GM23248 (cell line): ENCODE results near the gene KLHL8. TPM values are rescaled to one million over a fixed set of nuclear protein-coding genes. Genes with fewer than 3 reads are reported as not detected.

ENCODE experiments used
- DNase-seq: peaks from one replicate; pipeline ENCODE4 v3.0.0-alpha.2; 2015
- H2AFZ ChIP-seq: fragments of 200-600 bp; sonication (generic); 2 replicates; pipeline ENCODE4 v1.6.1; 2016; ENCODE audit warnings: antibody characterized with exemption
- H3F3A ChIP-seq: fragments of 200-600 bp; sonication (generic); 2 replicates; pipeline ENCODE4 v1.6.1; 2016; ENCODE audit warnings: mild to moderate bottlenecking, antibody characterized with exemption, mixed run types; ENCODE audit not compliant: insufficient read depth
- H3K27ac ChIP-seq: fragments of 200-600 bp; sonication (generic); 2 replicates; pipeline ENCODE4 v1.5.1; 2016; ENCODE audit warnings: mild to moderate bottlenecking
- H3K27me3 ChIP-seq: fragments of 200-600 bp; sonication (generic); replicated peaks from 2 replicates; pipeline ENCODE4 v1.6.1; 2016; ENCODE audit warnings: mild to moderate bottlenecking; ENCODE audit not compliant: insufficient read depth
- H3K36me3 ChIP-seq: fragments of 200-600 bp; sonication (generic); 2 replicates; pipeline ENCODE4 v1.6.1; 2016; ENCODE audit warnings: low read depth, mild to moderate bottlenecking
- H3K4me1 ChIP-seq: fragments of 200-600 bp; sonication (generic); 2 replicates; pipeline ENCODE4 v1.6.1; 2016; ENCODE audit warnings: mild to moderate bottlenecking; ENCODE audit not compliant: insufficient read depth
- H3K4me2 ChIP-seq: fragments of 200-600 bp; sonication (generic); one replicate; pipeline ENCODE4 v1.6.1; 2016; ENCODE audit warnings: mild to moderate bottlenecking; ENCODE audit not compliant: unreplicated experiment
- H3K4me3 ChIP-seq: fragments of 200-600 bp; sonication (generic); 2 replicates; pipeline ENCODE4 v1.5.1; 2016; ENCODE audit warnings: mild to moderate bottlenecking
- H3K79me2 ChIP-seq: fragments of 200-600 bp; sonication (generic); 2 replicates; pipeline ENCODE4 v1.6.1; 2016; ENCODE audit warnings: mild to moderate bottlenecking; ENCODE audit not compliant: insufficient read depth
- H3K9ac ChIP-seq: fragments of 200-600 bp; sonication (generic); 2 replicates; pipeline ENCODE4 v1.6.1; 2016; ENCODE audit warnings: mild to moderate bottlenecking
- H3K9me2 ChIP-seq: fragments of 200-600 bp; sonication (generic); 2 replicates; pipeline ENCODE4 v1.6.1; 2016; ENCODE audit warnings: mixed run types, mild to moderate bottlenecking, moderate library complexity; ENCODE audit not compliant: insufficient read depth
- H3K9me3 ChIP-seq: fragments of 200-600 bp; sonication (generic); one replicate; pipeline ENCODE4 v1.6.1; 2017; ENCODE audit warnings: low read depth
- H4K20me1 ChIP-seq: fragments of 200-600 bp; sonication (generic); 2 replicates; pipeline ENCODE4 v1.6.0; 2016; ENCODE audit not compliant: insufficient read depth
- EZH2 ChIP-seq: fragments of 200-600 bp; sonication (generic); IDR thresholded peaks from 2 replicates; pipeline ENCODE4 v1.6.1; 2018; ENCODE audit warnings: antibody characterized with exemption, mild to moderate bottlenecking; ENCODE audit not compliant: insufficient read depth, poor library complexity, severe bottlenecking
- EZH2phosphoT487 ChIP-seq: fragments of 200-600 bp; sonication (generic); IDR thresholded peaks from 2 replicates; pipeline ENCODE4 v1.6.1; 2018; ENCODE audit warnings: antibody characterized with exemption, moderate library complexity, mild to moderate bottlenecking, low read depth; ENCODE audit not compliant: insufficient read depth
- WGBS, 2 experiments: methylation state at CpG; one replicate each; pipeline ENCODE4 v1.1.6; 2015 to 2017; ENCODE audit warnings: low lambda C conversion rate in 2 of 2, low coverage in 1 of 2; ENCODE audit errors: missing lambda C conversion rate in 2 of 2; 5-methylcytosine and 5-hydroxymethylcytosine counted together
- in situ Hi-C: fragments of 300-500 bp; cut with MboI; formaldehyde crosslinking; loops from 2 replicates; pipeline ENCODE4 v1.15.0; 2020
- polyA plus RNA-seq: library from polyadenylated mRNA; unstranded; fragments of >200 nt; fragmentation: Nextera tagmentation; extraction: Ambion mirVana; gene quantifications from 2 replicates; pipeline ENCODE4 v1.2.1, GENCODE V29; 2016
- total RNA-seq: library from RNA; depleted of rRNA; stranded (reverse); fragments of >200 nt; shearing (Covaris generic); gene quantifications from 2 replicates; pipeline ENCODE4 v1.2.3, GENCODE V29; 2014

Gene KLHL8
- total and polyA plus RNA-seq, 2 experiments from 2014 or later, result 7.8 to 7.9 TPM

DNA sequence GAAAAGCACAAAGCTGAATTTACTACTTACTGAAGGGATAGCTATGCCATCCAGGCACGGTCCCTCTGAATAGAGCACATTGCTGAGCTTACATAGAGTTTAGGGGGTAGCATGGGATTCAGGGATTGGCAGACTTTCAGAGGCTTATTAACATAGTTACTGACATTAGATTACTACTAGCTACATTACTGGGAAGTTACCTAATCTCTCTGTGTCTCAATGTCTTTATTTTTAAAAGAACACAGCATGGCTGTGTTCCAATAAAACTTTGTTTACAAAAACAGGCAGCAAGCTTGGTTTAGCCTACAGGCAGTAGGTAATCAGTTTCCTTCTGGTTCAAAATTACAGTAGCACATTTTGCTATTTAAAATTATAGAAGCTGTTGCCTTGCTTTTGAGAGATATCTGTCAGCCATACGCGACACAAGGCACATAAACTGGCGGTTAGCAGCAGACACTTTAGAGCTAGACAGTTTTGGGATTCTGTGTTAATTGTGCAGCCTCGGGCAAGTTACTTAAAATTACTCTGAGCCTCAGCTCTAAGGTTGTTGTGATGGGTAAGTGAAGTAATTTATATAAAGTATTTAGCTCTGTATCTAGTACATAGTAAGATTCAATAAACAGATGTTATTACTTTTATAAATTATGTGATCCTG lies 6.9 kb downstream of the KLHL8 start:
- H3K79me2 ChIP-seq, result peaks cover 74% of the 10 kb centered on the region
- no peak overlapping the region for H3K27ac ChIP-seq
- H3F3A ChIP-seq, result no peaks in the 10 kb centered on the region
- H3K4me3 ChIP-seq, result no peak overlapping the region
- no peak overlapping the region for H3K9ac ChIP-seq
- TF ChIP-seq EZH2, result no peak
- TF ChIP-seq EZH2phosphoT487, result no peak
- no peak overlapping the region for H2AFZ ChIP-seq
- in situ Hi-C loops, result no loop called here
- H3K9me2 ChIP-seq, result no peaks in the 10 kb centered on the region
- H3K27me3 ChIP-seq, result no peaks in the 10 kb centered on the region
- H4K20me1 ChIP-seq, result no peaks in the 10 kb centered on the region
- H3K36me3 ChIP-seq, result no peaks in the 10 kb centered on the region
- H3K4me2 ChIP-seq, result no peak overlapping the region
- DNase-seq, result no peak
- WGBS, 2 experiments, result 73 to 74% methylated on average over 5 of the region's 5 CpGs
- H3K4me1 ChIP-seq, result peaks cover 9% of the 10 kb centered on the region; the same call in 1 of the 2 replicates
- H3K9me3 ChIP-seq, result no peaks in the 10 kb centered on the region

- TF ChIP-seq EZH2, result no peak
- TF ChIP-seq EZH2phosphoT487, result no peak
- 62 to 67% methylated on average over 5 of the region's 5 CpGs for WGBS, 2 experiments
- no peaks in the 10 kb centered on the region for H3K9me3 ChIP-seq
- H3K4me1 ChIP-seq, result peaks cover 9% of the 10 kb centered on the region; the same call in 1 of the 2 replicates
- in situ Hi-C loops, result no loop called here
- H3F3A ChIP-seq, result no peaks in the 10 kb centered on the region
- H3K4me3 ChIP-seq, result no peak overlapping the region
- H3K9ac ChIP-seq, result 0 out of 2 replicates have a peak overlapping the region, but pooled peaks have one; percentile 6
- peaks cover 63% of the 10 kb centered on the region for H3K79me2 ChIP-seq
- no peak overlapping the region for H3K4me2 ChIP-seq
- no peak for DNase-seq
- no peaks in the 10 kb centered on the region for H3K27me3 ChIP-seq
- H3K9me2 ChIP-seq, result no peaks in the 10 kb centered on the region
- no peaks in the 10 kb centered on the region for H3K36me3 ChIP-seq
- no peaks in the 10 kb centered on the region for H4K20me1 ChIP-seq
- H2AFZ ChIP-seq, result no peak overlapping the region
- H3K27ac ChIP-seq, result no peak overlapping the region
Observed at GRCh38 chr4:87211249-87211952, 9.0 kb downstream of the KLHL8 start.

DNA sequence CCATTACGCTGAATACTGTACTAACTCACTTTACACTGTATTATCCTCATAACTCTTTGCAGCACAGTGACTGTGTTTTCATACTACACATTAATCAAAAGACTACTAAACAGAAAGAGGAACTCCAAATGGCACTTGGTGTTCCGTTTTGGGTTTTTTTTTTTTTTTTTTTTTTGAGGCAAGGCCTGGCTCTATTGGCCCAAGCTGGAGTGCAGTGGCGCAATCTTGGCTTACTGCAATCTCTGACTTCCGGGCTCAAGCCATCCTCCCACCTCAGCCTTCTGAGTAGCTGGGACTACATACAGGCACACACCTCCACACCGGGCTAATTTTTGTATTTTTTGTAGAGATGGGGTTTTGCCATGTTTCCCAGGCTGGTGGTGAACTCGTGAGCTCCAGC lies 10.7 kb downstream of the KLHL8 start:
- no peaks in the 10 kb centered on the region for H3K9me3 ChIP-seq
- peak; percentile 66 for DNase-seq
- WGBS, 2 experiments, result 35 to 37% methylated on average over 6 of the region's 6 CpGs
- H3K4me3 ChIP-seq, result peak overlapping the region; percentile 67
- no peaks in the 10 kb centered on the region for H3K9me2 ChIP-seq
- no peak for TF ChIP-seq EZH2phosphoT487
- no peak for TF ChIP-seq EZH2
- peaks cover 62% of the 10 kb centered on the region for H3K79me2 ChIP-seq
- H3K4me1 ChIP-seq, result peaks cover 9% of the 10 kb centered on the region; the same call in 1 of the 2 replicates
- H3K36me3 ChIP-seq, result no peaks in the 10 kb centered on the region
- H2AFZ ChIP-seq, result peak overlapping the region; percentile 95
- in situ Hi-C loops, result no loop called here
- peak overlapping the region; percentile 81 for H3K4me2 ChIP-seq
- H3F3A ChIP-seq, result no peaks in the 10 kb centered on the region
- H3K9ac ChIP-seq, result peak overlapping the region; percentile 61
- H3K27ac ChIP-seq, result peak overlapping the region; percentile 14; the same call in 1 of the 2 replicates
- no peaks in the 10 kb centered on the region for H3K27me3 ChIP-seq
- H4K20me1 ChIP-seq, result no peaks in the 10 kb centered on the region

GRCh38 chr4:87209182-87209581 lies 11.2 kb downstream of the KLHL8 start:
- in situ Hi-C loops, result no loop called here
- Histone ChIP-seq H3K27me3 (no peaks in the 10 kb centered on the region), H3K4me2 (peak overlapping the region; percentile 81), H3K9me2 (no peaks in the 10 kb centered on the region), H3K4me3 (peak overlapping the region; percentile 67), H3K4me1 (peaks cover 9% of the 10 kb centered on the region; the same call in 1 of the 2 replicates), H4K20me1 (no peaks in the 10 kb centered on the region), H3K9me3 (no peaks in the 10 kb centered on the region), H3K36me3 (no peaks in the 10 kb centered on the region), H3F3A (no peaks in the 10 kb centered on the region), H2AFZ (peak overlapping the region; percentile 95), H3K27ac (peak overlapping the region; percentile 14; the same call in 1 of the 2 replicates), H3K9ac (peak overlapping the region; percentile 61), H3K79me2 (peaks cover 59% of the 10 kb centered on the region)
- 9 to 11% methylated on average over 3 of the region's 3 CpGs for WGBS, 2 experiments
- TF ChIP-seq EZH2 (no peak), EZH2phosphoT487 (no peak)
- DNase-seq, result peak; percentile 27
